SK-N-SH (cell line): ENCODE data around the gene LRRC10B. TPM values are rescaled to one million over a fixed set of nuclear protein-coding genes. Genes with fewer than 3 reads are reported as not detected.

Experiments
- CTCF ChIA-PET: fragments of 300-600, 350-600 bp; formaldehyde crosslinking; extraction: SDS; loops from one replicate; lab custom pipeline; 2021; lab: Yijun Ruan, JAX
- POLR2A ChIA-PET: fragments of 350-600 bp; sonication (Branson Sonifier 250); formaldehyde crosslinking; extraction: SDS; loops from one replicate; lab custom pipeline; 2020; ENCODE audit warnings: antibody characterized with exemption, inconsistent platforms; lab: Yijun Ruan, JAX
- DNase-seq: peaks from one replicate; pipeline ENCODE4 v3.0.0; 2012
- H2AFZ ChIP-seq: fragments of 200-600 bp; sonication (generic); 2 replicates; pipeline ENCODE4 v1.8.1; 2016; ENCODE audit warnings: antibody characterized with exemption, mild to moderate bottlenecking, low read depth
- H3F3A ChIP-seq: fragments of 200-600 bp; sonication (generic); replicated peaks from 2 replicates; pipeline ENCODE3; 2016; ENCODE audit warnings: antibody characterized with exemption, mild to moderate bottlenecking; ENCODE audit not compliant: insufficient read depth
- H3K27ac ChIP-seq, 2 experiments: fragments of 200-500 bp in 1 of 2; fragments of 200-600 bp in 1 of 2; sonication (Bioruptor generic) in 1 of 2; sonication (generic), shearing (Covaris generic) in 1 of 2; 2 replicates each; pipeline versions ENCODE4 v1.5.1 to v1.6.1; 2014 to 2016; ENCODE audit warnings: low read depth in 2 of 2, inconsistent platforms in 1 of 2, low read length in 1 of 2, mild to moderate bottlenecking in 1 of 2, mixed read lengths in 1 of 2
- H3K27me3 ChIP-seq: fragments of 200-600 bp; sonication (generic), shearing (Covaris generic); 2 replicates; pipeline ENCODE4 v1.6.1; 2016; ENCODE audit warnings: mixed run types; ENCODE audit not compliant: insufficient read depth
- H3K36me3 ChIP-seq, 2 experiments: fragments of 200-500 bp in 1 of 2; fragments of 200-600 bp in 1 of 2; sonication (Bioruptor generic) in 1 of 2; sonication (generic) in 1 of 2; replicated peaks in 1 of 2; 2 replicates each; pipeline versions ENCODE3 to v1.5.1; 2014 to 2016; ENCODE audit warnings: low read length in 1 of 2, mild to moderate bottlenecking in 1 of 2; ENCODE audit not compliant: insufficient read depth in 2 of 2, control insufficient read depth in 1 of 2
- H3K4me1 ChIP-seq, 2 experiments: fragments of 200-500 bp in 1 of 2; fragments of 200-600 bp in 1 of 2; sonication (Bioruptor generic) in 1 of 2; sonication (generic), shearing (Covaris generic) in 1 of 2; 2 replicates each; pipeline versions ENCODE4 v1.5.1 to v1.6.1; 2014 to 2016; ENCODE audit warnings: low read depth in 1 of 2, low read length in 1 of 2, mixed run types in 1 of 2; ENCODE audit not compliant: insufficient read depth in 2 of 2, control insufficient read depth in 1 of 2
- H3K4me2 ChIP-seq: fragments of 200-600 bp; sonication (generic), shearing (Covaris generic); 2 replicates; pipeline ENCODE4 v1.6.1; 2017; ENCODE audit warnings: mixed run types
- H3K4me3 ChIP-seq, 2 experiments: fragments of 200-500 bp in 1 of 2; fragments of 200-600 bp in 1 of 2; sonication (Bioruptor generic) in 1 of 2; sonication (generic), shearing (Covaris generic) in 1 of 2; 2 replicates each; pipeline versions ENCODE4 v1.5.1 to v1.8.1; 2014 to 2016; ENCODE audit warnings: low read depth in 2 of 2, inconsistent platforms in 1 of 2, low read length in 1 of 2, mild to moderate bottlenecking in 1 of 2, mixed read lengths in 1 of 2, moderate library complexity in 1 of 2
- H3K79me2 ChIP-seq: fragments of 200-600 bp; sonication (generic); 2 replicates; pipeline ENCODE4 v1.8.1; 2017; ENCODE audit warnings: mild to moderate bottlenecking; ENCODE audit not compliant: insufficient read depth
- H3K9ac ChIP-seq: fragments of 200-600 bp; sonication (generic); 2 replicates; pipeline ENCODE4 v1.6.1; 2017; ENCODE audit warnings: mixed run types
- H3K9me2 ChIP-seq: fragments of 200-600 bp; sonication (generic); 2 replicates; pipeline ENCODE4 v1.6.1; 2017; ENCODE audit warnings: mixed run types
- H3K9me3 ChIP-seq: fragments of 200-600 bp; sonication (generic); 2 replicates; pipeline ENCODE4 v1.6.1; 2017; ENCODE audit warnings: mixed run types, mild to moderate bottlenecking, moderate library complexity
- H4K20me1 ChIP-seq: fragments of 200-600 bp; sonication (generic); 2 replicates; pipeline ENCODE4 v1.6.1; 2017; ENCODE audit warnings: mild to moderate bottlenecking, mixed run types; ENCODE audit not compliant: insufficient read depth
- CHD2 ChIP-seq: fragments of 150-350 bp; IDR thresholded peaks from 2 replicates; pipeline ENCODE4 v1.6.1; 2018; ENCODE audit warnings: low read length; ENCODE audit not compliant: partially characterized antibody
- EZH2phosphoT487 ChIP-seq: fragments of 200-600 bp; sonication (generic); IDR thresholded peaks from 2 replicates; pipeline ENCODE4 v1.6.1; 2017; ENCODE audit warnings: low read depth, mixed run types, mild to moderate bottlenecking, antibody characterized with exemption, moderate library complexity, borderline replicate concordance
- FOSL2 ChIP-seq: IDR thresholded peaks from 2 replicates; pipeline ENCODE4 v1.4.0; 2012; ENCODE audit warnings: low read depth, mild to moderate bottlenecking, moderate library complexity, borderline replicate concordance
- FOXM1 ChIP-seq: IDR thresholded peaks from 2 replicates; pipeline ENCODE4 v1.4.0; 2012; ENCODE audit warnings: low read depth, mild to moderate bottlenecking
- GABPA ChIP-seq: IDR thresholded peaks from 2 replicates; pipeline ENCODE4 v1.4.0; 2012; ENCODE audit warnings: low read depth, mild to moderate bottlenecking
- GATA2 ChIP-seq: sonication (generic); formaldehyde crosslinking; IDR thresholded peaks from 2 replicates; pipeline ENCODE4 v1.5.0; 2020; ENCODE audit warnings: mild to moderate bottlenecking, missing genetic modification reagents
- IRF3 ChIP-seq: fragments of 150-350 bp; IDR thresholded peaks from 2 replicates; pipeline ENCODE4 v1.6.1; 2016; ENCODE audit warnings: mild to moderate bottlenecking, low read depth, low read length
- MEF2A ChIP-seq: IDR thresholded peaks from 2 replicates; pipeline ENCODE4 v1.4.0; 2012; ENCODE audit warnings: low read depth, borderline replicate concordance
- MXI1 ChIP-seq: IDR thresholded peaks from 2 replicates; pipeline ENCODE4 v1.6.1; 2012; ENCODE audit warnings: mild to moderate bottlenecking, low read depth, low read length, improper control_type of control experiment
- NRF1 ChIP-seq: IDR thresholded peaks from 2 replicates; pipeline ENCODE4 v1.6.1; 2012; ENCODE audit warnings: low read depth, mild to moderate bottlenecking, low read length
- POLR2AphosphoS5 ChIP-seq: IDR thresholded peaks from 2 replicates; pipeline ENCODE4 v1.6.1; 2012; ENCODE audit warnings: low read depth, low read length
- RAD21 ChIP-seq: IDR thresholded peaks from 2 replicates; pipeline ENCODE4 v1.6.1; 2012; ENCODE audit warnings: mild to moderate bottlenecking, low read length
- RCOR1 ChIP-seq: fragments of 150-350 bp; IDR thresholded peaks from 2 replicates; pipeline ENCODE4 v1.6.1; 2017; ENCODE audit warnings: antibody characterized with exemption, low read length
- RFX5 ChIP-seq: IDR thresholded peaks from 2 replicates; pipeline ENCODE4 v1.6.1; 2012; ENCODE audit warnings: mild to moderate bottlenecking, improper control_type of control experiment, low read length
- RXRA ChIP-seq: IDR thresholded peaks from 2 replicates; pipeline ENCODE4 v1.4.0; 2012; ENCODE audit warnings: low read depth, mild to moderate bottlenecking, borderline replicate concordance
- SIN3A ChIP-seq: IDR thresholded peaks from 2 replicates; pipeline ENCODE4 v1.6.1; 2012; ENCODE audit warnings: low read depth, mild to moderate bottlenecking, low read length, moderate library complexity, borderline replicate concordance
- TCF12 ChIP-seq: IDR thresholded peaks from 2 replicates; pipeline ENCODE4 v1.4.0; 2012
- TEAD4 ChIP-seq: IDR thresholded peaks from 2 replicates; pipeline ENCODE4 v1.4.0; 2012; ENCODE audit warnings: mild to moderate bottlenecking, borderline replicate concordance; ENCODE audit not compliant: insufficient read depth
- USF1 ChIP-seq: IDR thresholded peaks from 2 replicates; pipeline ENCODE4 v1.4.0; 2012; ENCODE audit warnings: low read depth, borderline replicate concordance
- YY1 ChIP-seq: IDR thresholded peaks from 2 replicates; pipeline ENCODE4 v1.4.0; 2012; ENCODE audit warnings: low read depth, mild to moderate bottlenecking
- WGBS: methylation state at CpG from one replicate; pipeline ENCODE4 v1.1.6; 2017; ENCODE audit warnings: low lambda C conversion rate; 5-methylcytosine and 5-hydroxymethylcytosine counted together
- polyA plus RNA-seq, 3 experiments: library from polyadenylated mRNA; depleted of rRNA; stranded (reverse); fragments of >200 nt; gene quantifications; 2 replicates each; pipeline ENCODE4 v1.2.3, GENCODE V29; 2012

Gene LRRC10B
- polyA plus RNA-seq, 1 of the 3 experiments (the other 2 are of a cell fraction), result not detected

GRCh38 chr11:61503135-61503770, 5.3 kb upstream of the LRRC10B start:
- DNase-seq, result no peak
- peaks cover 18% of the 10 kb centered on the region for H3K27me3 ChIP-seq
- no peaks in the 10 kb centered on the region for H3F3A ChIP-seq
- H3K9me2 ChIP-seq, result no peaks in the 10 kb centered on the region
- 77% methylated on average over 8 of the region's 8 CpGs for WGBS
- no peak overlapping the region for H3K9ac ChIP-seq
- H3K27ac ChIP-seq, result no peak overlapping the region
- no peaks in the 10 kb centered on the region for H3K79me2 ChIP-seq
- ChIA-PET POLR2A (no interaction called here), CTCF (interaction anchor here (1.2 to 2.4 kb wide), 4 partner anchors 14 to 110 kb away, joined by 3 to 12 read pairs (median 6); a partner anchor contains a TSS)
- no peak overlapping the region for H2AFZ ChIP-seq
- H3K4me1 ChIP-seq, result no peaks in the 10 kb centered on the region; a peak in 2 of 4 replicates
- no peaks in the 10 kb centered on the region for H3K36me3 ChIP-seq
- TF ChIP-seq TEAD4 (no peak), TCF12 (no peak), RAD21 (no peak), GABPA (no peak), FOXM1 (no peak), RFX5 (no peak), GATA2 (CRISPR knock-in tag) (no peak), USF1 (no peak), YY1 (no peak), POLR2AphosphoS5 (no peak), MEF2A (no peak), EZH2phosphoT487 (no peak), MXI1 (no peak), RCOR1 (no peak)
- H4K20me1 ChIP-seq, result no peaks in the 10 kb centered on the region
- no peak overlapping the region for H3K4me2 ChIP-seq
- no peaks in the 10 kb centered on the region for H3K9me3 ChIP-seq
- H3K4me3 ChIP-seq, result no peak overlapping the region

- Histone ChIP-seq H3K27ac (no peak overlapping the region), H3F3A (no peaks in the 10 kb centered on the region), H3K9me3 (no peaks in the 10 kb centered on the region), H3K36me3 (no peaks in the 10 kb centered on the region), H3K4me2 (no peak overlapping the region), H2AFZ (no peak overlapping the region), H3K9me2 (no peaks in the 10 kb centered on the region), H3K4me3 (no peak overlapping the region), H3K79me2 (no peaks in the 10 kb centered on the region), H4K20me1 (no peaks in the 10 kb centered on the region), H3K9ac (no peak overlapping the region), H3K27me3 (peaks cover 24% of the 10 kb centered on the region), H3K4me1 (peaks cover 0 to 8% of the 10 kb centered on the region in 2 experiments; a peak in 2 of 4 replicates)
- TF ChIP-seq CHD2, result no peak
- no peak for TF ChIP-seq POLR2AphosphoS5
- no peak for TF ChIP-seq GATA2 (CRISPR knock-in tag)
- TF ChIP-seq NRF1, result no peak
- TF ChIP-seq RFX5, result no peak
- no peak for TF ChIP-seq FOSL2
- TF ChIP-seq SIN3A, result no peak
- no peak for TF ChIP-seq RCOR1
- TF ChIP-seq TEAD4, result no peak
- TF ChIP-seq RAD21, result no peak
- TF ChIP-seq IRF3, result no peak
- no peak for TF ChIP-seq MXI1
- TF ChIP-seq RXRA, result no peak
- ChIA-PET POLR2A (no interaction called here), CTCF (interaction anchor here (0.6 to 33.4 kb wide), 3 partner anchors 12 to 70 kb away, joined by 3 to 670 read pairs (median 404); partner anchors contain the start of gene SYT7)
- DNase-seq, result no peak
- 73% methylated on average over 5 of the region's 5 CpGs for WGBS
These were observed 3.4 kb upstream of the LRRC10B start for GRCh38 chr11:61505106-61505505.
